ENCODE data around the gene FGF7. TPM values are rescaled to one million over a fixed set of nuclear protein-coding genes. Genes with fewer than 3 reads are reported as not detected.

FGF7 gene, protein sequence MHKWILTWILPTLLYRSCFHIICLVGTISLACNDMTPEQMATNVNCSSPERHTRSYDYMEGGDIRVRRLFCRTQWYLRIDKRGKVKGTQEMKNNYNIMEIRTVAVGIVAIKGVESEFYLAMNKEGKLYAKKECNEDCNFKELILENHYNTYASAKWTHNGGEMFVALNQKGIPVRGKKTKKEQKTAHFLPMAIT
- total RNA-seq: 157 and 195 TPM in 2 replicates

DNA sequence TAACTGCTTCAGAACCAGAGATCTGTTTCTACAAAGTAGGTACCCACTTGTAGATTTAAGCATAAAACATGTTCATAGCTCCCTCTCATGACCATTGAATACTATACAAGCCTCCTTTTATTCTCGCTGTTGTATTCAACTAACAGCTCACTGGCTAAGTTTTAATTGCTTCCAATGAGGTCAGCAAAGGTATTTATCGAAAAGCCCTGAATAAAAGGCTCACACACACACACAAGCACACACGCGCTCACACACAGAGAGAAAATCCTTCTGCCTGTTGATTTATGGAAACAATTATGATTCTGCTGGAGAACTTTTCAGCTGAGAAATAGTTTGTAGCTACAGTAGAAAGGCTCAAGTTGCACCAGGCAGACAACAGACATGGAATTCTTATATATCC, at the start of gene FGF7:
Gene FGF7, plus strand, starts transcription at position 222 of the 400 bp plus-strand sequence. CDS start 1,056 bp downstream, outside the sequence.

Other genes starting within 250 kb of the FGF7 start
- 2.4 and 2.9 TPM in 2 replicates for gene FAM227B, start 197.6 kb downstream of the FGF7 start, total RNA-seq
- gene DTWD1, start 197.8 kb downstream of the FGF7 start, total RNA-seq: 46.1 and 46.5 TPM in 2 replicates

Measured in hair follicle dermal papilla cell (primary cell).